ENCODE measurements around the gene RPRD1A. TPM values are rescaled to one million over a fixed set of nuclear protein-coding genes. Genes with fewer than 3 reads are reported as not detected.

The RPRD1A gene, protein sequence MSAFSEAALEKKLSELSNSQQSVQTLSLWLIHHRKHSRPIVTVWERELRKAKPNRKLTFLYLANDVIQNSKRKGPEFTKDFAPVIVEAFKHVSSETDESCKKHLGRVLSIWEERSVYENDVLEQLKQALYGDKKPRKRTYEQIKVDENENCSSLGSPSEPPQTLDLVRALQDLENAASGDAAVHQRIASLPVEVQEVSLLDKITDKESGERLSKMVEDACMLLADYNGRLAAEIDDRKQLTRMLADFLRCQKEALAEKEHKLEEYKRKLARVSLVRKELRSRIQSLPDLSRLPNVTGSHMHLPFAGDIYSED
- total RNA-seq (2012; rRNA removed) (27.2 and 49.7 TPM in 2 replicates), polyA plus RNA-seq (2012; rRNA removed) (17.1 and 23.3 TPM in 2 replicates), Bru-seq, nascent RNA (percentile 85 among the genes with signal in this experiment), BruChase-seq, experiment 1, labeled RNA remaining after a 6-hour chase (percentile 80 among the genes with signal in this experiment), BruChase-seq, experiment 2, labeled RNA remaining after a 2-hour chase (percentile 79 among the genes with signal in this experiment)
- 11.4 and 13.1 TPM in 2 replicates for polyA plus RNA-seq (2012; cell fraction: cytosol; rRNA removed)
- 32.2 and 55.0 TPM in 2 replicates for polyA plus RNA-seq (2012; cell fraction: nucleus; rRNA removed; ENCODE audit: low replicate concordance)
- long read RNA-seq, full-length matches to known transcripts: 18 of 29 reads
- long read RNA-seq, partial matches to known transcripts: 3 of 29 reads
- long read RNA-seq, other reads (novel, unspliced or antisense): 8 of 29 reads

DNA sequence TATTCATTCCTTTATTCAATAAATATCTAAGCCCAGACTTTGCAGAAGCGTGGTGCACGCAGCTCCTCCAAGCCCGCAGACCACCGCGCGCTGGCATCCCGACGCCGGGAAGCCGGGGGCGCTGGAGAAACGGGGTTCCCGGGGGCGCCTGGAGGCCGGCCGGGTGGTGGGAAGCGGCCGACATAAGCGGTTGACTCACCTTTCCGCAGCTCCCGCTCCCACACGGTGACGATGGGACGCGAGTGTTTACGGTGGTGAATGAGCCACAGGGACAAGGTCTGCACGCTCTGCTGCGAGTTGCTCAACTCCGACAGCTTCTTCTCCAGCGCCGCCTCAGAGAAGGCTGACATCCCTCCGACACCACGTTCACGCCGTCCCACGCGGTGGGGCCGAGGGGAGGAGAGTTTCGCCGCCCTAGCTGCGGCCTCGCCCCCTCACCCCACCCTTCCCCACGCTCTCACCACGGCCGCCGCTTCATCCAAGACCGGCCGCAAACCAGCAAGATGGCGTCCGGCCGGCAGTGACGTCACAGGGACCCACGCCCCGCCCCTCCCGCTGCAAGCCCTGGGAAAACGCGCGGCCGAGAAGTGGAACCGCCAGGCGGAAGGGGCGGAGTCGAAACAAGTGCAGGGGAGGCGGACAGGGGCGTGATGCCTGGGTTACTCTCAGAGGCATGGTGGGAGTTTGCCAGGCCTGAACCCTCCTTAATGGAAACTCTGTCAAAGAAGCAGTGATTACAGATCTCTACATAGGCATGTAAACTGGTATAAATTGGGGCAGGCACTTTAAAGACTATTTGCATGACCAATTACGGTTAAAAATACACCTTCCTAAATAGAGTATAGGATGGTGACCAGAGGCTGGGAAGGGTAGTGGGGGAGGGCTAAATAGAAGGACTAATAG lies at the start of gene RPRD1A:
Gene RPRD1A (minus strand): TSS at position 505 of the 903 bp plus-strand sequence. CDS start 155 bp downstream, at position 350.
- peak within 1 kb of the TSS; percentile 78 for H3K14ac ChIP-seq (replicated peaks; ENCODE audit: low read depth, low read length)
- H4K20me1 ChIP-seq (ENCODE audit: insufficient read depth, low read length): peaks cover 17% of the 10 kb centered on the region; the same call in 1 of the 2 replicates
- H3K9ac ChIP-seq (ENCODE audit: low read depth, low read length): peak within 1 kb of the TSS; percentile 71
- POLR2A ChIA-PET (ENCODE audit: unreplicated experiment): no interaction called here
- H3K18ac ChIP-seq (ENCODE audit: low read depth, low read length): peak within 1 kb of the TSS; percentile 37
- peak within 1 kb of the TSS; percentile 97 for H2AFZ ChIP-seq (replicated peaks; ENCODE audit: low read length, poor library complexity)
- H3K27me3 ChIP-seq (ENCODE audit: control insufficient read depth, insufficient read depth, low read length): no peaks in the 10 kb centered on the region
- peak within 1 kb of the TSS; percentile 86 for H4K91ac ChIP-seq (ENCODE audit: insufficient read depth, low read depth, low read length)
- peak within 1 kb of the TSS; percentile 82 for H3K23ac ChIP-seq (ENCODE audit: low read depth, low read length)
- 0% methylated on average over 33 of the region's 66 CpGs; no CpG with 5 or more reads in 1 of the 2 experiments for WGBS, 2 experiments (ENCODE audit: extremely low coverage in 2 of 2, insufficient read length in 1 of 2)
- peaks cover 2% of the 10 kb centered on the region; the same call in 1 of the 2 replicates for H3K36me3 ChIP-seq (ENCODE audit: control insufficient read depth, insufficient read depth, low read length)
- peak; percentile 98 for ATAC-seq (ENCODE audit: low read depth)
- H2BK15ac ChIP-seq (ENCODE audit: low read depth, low read length): peak within 1 kb of the TSS; percentile 10; the same call in 1 of the 3 replicates
- no peak within 1 kb of the TSS for H2AK5ac ChIP-seq (ENCODE audit: low read depth, low read length)
- peak within 1 kb of the TSS; percentile 86 for H3K4ac ChIP-seq (ENCODE audit: low read depth, low read length)
- dilution Hi-C loops (cut with HindIII; ENCODE audit: low sequenced_read_pairs, unreplicated experiment): no loop called here
- peaks cover 1% of the 10 kb centered on the region; the same call in 1 of the 2 replicates for H3K4me1 ChIP-seq (ENCODE audit: control insufficient read depth, insufficient read depth, low read length)
- in situ Hi-C loops (cut with MboI; ENCODE audit: low sequenced_read_pairs): no loop called here
- peak within 1 kb of the TSS; percentile 34 to 95 for H4K8ac ChIP-seq (ENCODE audit: low read depth in 2 of 2, low read length in 2 of 2)
- peak; percentile 95 for DNase-seq
- H2BK5ac ChIP-seq (ENCODE audit: low read depth, low read length, poor library complexity, severe bottlenecking): peak within 1 kb of the TSS; percentile 83
- H3K79me1 ChIP-seq (ENCODE audit: low read depth in 1 of 2, low read length in 2 of 2): peaks cover 4 to 24% of the 10 kb centered on the region in 2 experiments; a peak in 3 of 4 replicates
- no peaks in the 10 kb centered on the region for H3K9me3 ChIP-seq (ENCODE audit: control insufficient read depth, insufficient read depth, low read length)
- H3K9me1 ChIP-seq (ENCODE audit: insufficient read depth, low read length): 0 out of 2 replicates have a peak, but pooled peaks cover 2% of the 10 kb centered on the region
- no TSS peak for BruUV-seq (replicated peaks)
- H3K56ac ChIP-seq (ENCODE audit: extremely low read depth, insufficient read depth, low read length): peak within 1 kb of the TSS; percentile 50; the same call in 1 of the 2 replicates
- H4K5ac ChIP-seq (ENCODE audit: low read depth, low read length): peak within 1 kb of the TSS; percentile 72; the same call in 1 of the 2 replicates
- CTCF ChIA-PET: no interaction called here
- no peak within 1 kb of the TSS for H2BK20ac ChIP-seq (ENCODE audit: low read depth, low read length)
- H3K4me2 ChIP-seq (ENCODE audit: low read depth, low read length): peak within 1 kb of the TSS; percentile 100
- intact Hi-C loops (cut with micrococcal nuclease): loop anchor here (5.0 kb wide), 1 partner anchor 35 kb away; no protein-coding TSS in a partner anchor
- peak within 1 kb of the TSS; percentile 63 for H3K4me3 ChIP-seq (ENCODE audit: insufficient read depth, low read depth, low read length)
- peak within 1 kb of the TSS; percentile 80 for H3K27ac ChIP-seq (ENCODE audit: insufficient read depth, low read length)
- H2BK120ac ChIP-seq (ENCODE audit: low read depth, low read length): peak within 1 kb of the TSS; percentile 64
- H2AK9ac ChIP-seq (replicated peaks; ENCODE audit: low read depth, low read length, poor library complexity): peak within 1 kb of the TSS; percentile 2
- TF ChIP-seq FOS (IDR thresholded peaks at IDR 0.05; ENCODE audit: low read depth, low read length): peak; percentile 97
- TF ChIP-seq, protein P1, sequence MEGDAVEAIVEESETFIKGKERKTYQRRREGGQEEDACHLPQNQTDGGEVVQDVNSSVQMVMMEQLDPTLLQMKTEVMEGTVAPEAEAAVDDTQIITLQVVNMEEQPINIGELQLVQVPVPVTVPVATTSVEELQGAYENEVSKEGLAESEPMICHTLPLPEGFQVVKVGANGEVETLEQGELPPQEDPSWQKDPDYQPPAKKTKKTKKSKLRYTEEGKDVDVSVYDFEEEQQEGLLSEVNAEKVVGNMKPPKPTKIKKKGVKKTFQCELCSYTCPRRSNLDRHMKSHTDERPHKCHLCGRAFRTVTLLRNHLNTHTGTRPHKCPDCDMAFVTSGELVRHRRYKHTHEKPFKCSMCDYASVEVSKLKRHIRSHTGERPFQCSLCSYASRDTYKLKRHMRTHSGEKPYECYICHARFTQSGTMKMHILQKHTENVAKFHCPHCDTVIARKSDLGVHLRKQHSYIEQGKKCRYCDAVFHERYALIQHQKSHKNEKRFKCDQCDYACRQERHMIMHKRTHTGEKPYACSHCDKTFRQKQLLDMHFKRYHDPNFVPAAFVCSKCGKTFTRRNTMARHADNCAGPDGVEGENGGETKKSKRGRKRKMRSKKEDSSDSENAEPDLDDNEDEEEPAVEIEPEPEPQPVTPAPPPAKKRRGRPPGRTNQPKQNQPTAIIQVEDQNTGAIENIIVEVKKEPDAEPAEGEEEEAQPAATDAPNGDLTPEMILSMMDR (conservative IDR thresholded peaks at IDR 0.05; ENCODE audit: low read depth, low read length): 0 out of 2 replicates have a peak, but pooled peaks have one; percentile 11
- no peak for TF ChIP-seq MAFK (IDR thresholded peaks at IDR 0.05; ENCODE audit: low read depth, low read length)
- TF ChIP-seq, protein P2, sequence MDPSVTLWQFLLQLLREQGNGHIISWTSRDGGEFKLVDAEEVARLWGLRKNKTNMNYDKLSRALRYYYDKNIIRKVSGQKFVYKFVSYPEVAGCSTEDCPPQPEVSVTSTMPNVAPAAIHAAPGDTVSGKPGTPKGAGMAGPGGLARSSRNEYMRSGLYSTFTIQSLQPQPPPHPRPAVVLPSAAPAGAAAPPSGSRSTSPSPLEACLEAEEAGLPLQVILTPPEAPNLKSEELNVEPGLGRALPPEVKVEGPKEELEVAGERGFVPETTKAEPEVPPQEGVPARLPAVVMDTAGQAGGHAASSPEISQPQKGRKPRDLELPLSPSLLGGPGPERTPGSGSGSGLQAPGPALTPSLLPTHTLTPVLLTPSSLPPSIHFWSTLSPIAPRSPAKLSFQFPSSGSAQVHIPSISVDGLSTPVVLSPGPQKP (IDR thresholded peaks at IDR 0.05; ENCODE audit: borderline replicate concordance, low read depth, low read length): no peak
- no peak for TF ChIP-seq SMC3 (IDR thresholded peaks at IDR 0.05; ENCODE audit: low read depth, low read length)
- TF ChIP-seq MXI1 (IDR thresholded peaks at IDR 0.05; ENCODE audit: borderline replicate concordance, low read depth, low read length): peak; percentile 10; the same call in 1 of the 2 replicates
- peak; percentile 98 for TF ChIP-seq CEBPB (IDR thresholded peaks at IDR 0.05; ENCODE audit: low read depth, low read length)
- TF ChIP-seq POLR2A (IDR thresholded peaks at IDR 0.05; ENCODE audit: low read depth, low read length): peak; percentile 89
- peak; percentile 68 for TF ChIP-seq BHLHE40 (IDR thresholded peaks at IDR 0.05; ENCODE audit: low read depth, low read length)
- TF ChIP-seq RCOR1 (IDR thresholded peaks at IDR 0.05; ENCODE audit: insufficient replicate concordance, low read length): peak; percentile 64

All from IMR-90 (cell line).